ENCODE results near the gene GNAT1.

DNA sequence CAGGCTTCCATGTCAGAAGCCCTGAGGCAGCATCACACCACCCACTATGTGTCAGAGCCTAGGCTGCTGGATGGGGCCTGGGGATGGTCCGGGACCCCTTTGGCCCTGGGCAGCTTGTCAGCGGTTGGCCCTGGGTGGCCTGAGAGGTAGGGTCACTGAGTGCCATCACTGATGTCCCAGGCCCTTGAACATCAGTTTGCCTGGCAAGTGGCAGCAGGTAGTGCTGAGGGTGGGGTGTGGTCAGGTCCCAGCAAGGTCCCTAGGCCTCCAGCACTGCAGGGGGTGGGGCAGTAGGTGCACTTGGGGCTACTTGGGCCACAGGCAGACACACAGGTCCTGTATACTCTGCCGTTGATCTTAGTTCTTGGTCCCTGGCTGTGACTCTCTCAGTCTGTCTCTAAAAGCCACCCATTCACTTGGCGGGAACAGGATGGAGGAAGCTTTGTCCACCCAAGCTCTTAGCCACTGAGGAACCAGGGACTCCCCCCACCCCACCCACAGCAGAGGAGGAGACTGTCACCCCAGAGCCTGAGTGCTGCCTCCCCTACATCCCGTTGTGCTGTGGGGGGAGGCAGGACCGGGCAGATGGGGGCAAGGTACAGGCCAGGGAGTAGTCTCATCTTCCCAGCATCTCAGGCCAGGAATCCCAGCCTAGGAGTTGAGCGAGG is 50.4 kb downstream of the GNAT1 start:
- no peak for TF ChIP-seq POLR2A (IDR thresholded peaks at IDR 0.05)
- TF ChIP-seq, protein P1, sequence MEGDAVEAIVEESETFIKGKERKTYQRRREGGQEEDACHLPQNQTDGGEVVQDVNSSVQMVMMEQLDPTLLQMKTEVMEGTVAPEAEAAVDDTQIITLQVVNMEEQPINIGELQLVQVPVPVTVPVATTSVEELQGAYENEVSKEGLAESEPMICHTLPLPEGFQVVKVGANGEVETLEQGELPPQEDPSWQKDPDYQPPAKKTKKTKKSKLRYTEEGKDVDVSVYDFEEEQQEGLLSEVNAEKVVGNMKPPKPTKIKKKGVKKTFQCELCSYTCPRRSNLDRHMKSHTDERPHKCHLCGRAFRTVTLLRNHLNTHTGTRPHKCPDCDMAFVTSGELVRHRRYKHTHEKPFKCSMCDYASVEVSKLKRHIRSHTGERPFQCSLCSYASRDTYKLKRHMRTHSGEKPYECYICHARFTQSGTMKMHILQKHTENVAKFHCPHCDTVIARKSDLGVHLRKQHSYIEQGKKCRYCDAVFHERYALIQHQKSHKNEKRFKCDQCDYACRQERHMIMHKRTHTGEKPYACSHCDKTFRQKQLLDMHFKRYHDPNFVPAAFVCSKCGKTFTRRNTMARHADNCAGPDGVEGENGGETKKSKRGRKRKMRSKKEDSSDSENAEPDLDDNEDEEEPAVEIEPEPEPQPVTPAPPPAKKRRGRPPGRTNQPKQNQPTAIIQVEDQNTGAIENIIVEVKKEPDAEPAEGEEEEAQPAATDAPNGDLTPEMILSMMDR (IDR thresholded peaks at IDR 0.05): no peak
- no peak for TF ChIP-seq POLR2AphosphoS5 (IDR thresholded peaks at IDR 0.05)

All from breast epithelium (tissue), 3 donors.